ENCODE data around the gene PFKFB2.

Gene PFKFB2

GRCh38 chr1:207093944-207094343, 40.9 kb downstream of the PFKFB2 start:
- DNase-seq: no peak

GRCh38 chr1:207097871-207098324, 44.8 kb downstream of the PFKFB2 start:
- no peak for DNase-seq

GRCh38 chr1:207101720-207102119, 48.6 kb downstream of the PFKFB2 start:
- no peak for DNase-seq

- DNase-seq: no peak
Measured at GRCh38 chr1:207102146-207102545, 49.1 kb downstream of the PFKFB2 start.

GRCh38 chr1:207102659-207103058, 49.6 kb downstream of the PFKFB2 start:
- no peak for DNase-seq

GRCh38 chr1:207103892-207104373, 50.9 kb downstream of the PFKFB2 start, which contains the start of gene C4BPA:
TSS of gene C4BPA (plus strand) at chr1:207104233. CDS start at chr1:207113026, 8,793 bp downstream.
- DNase-seq: no peak

GRCh38 chr1:207109004-207109403, 55.9 kb downstream of the PFKFB2 start:
- DNase-seq: no peak

- no peak for DNase-seq
Measured at GRCh38 chr1:207112616-207113296, 59.7 kb downstream of the PFKFB2 start.

GRCh38 chr1:207115269-207115668, 62.2 kb downstream of the PFKFB2 start:
- DNase-seq: no peak

GRCh38 chr1:207124389-207124788, 71.3 kb downstream of the PFKFB2 start:
- DNase-seq: no peak

- no peak for DNase-seq
Measured at GRCh38 chr1:207128336-207128921, 75.4 kb downstream of the PFKFB2 start.

- DNase-seq: no peak
Measured at GRCh38 chr1:207129053-207129452, 76.0 kb downstream of the PFKFB2 start.

Data from NCI-H2107 (cell line).